Suprapubic skin (tissue), 3 donors: ENCODE data around the gene IFNA5.

Source experiments
- CTCF ChIP-seq, 2 donors: fragments of 200-600 bp in 1 of 2; fragments of 450-650 bp in 1 of 2; sonication (generic) in 1 of 2; IDR thresholded peaks; one replicate each; pipeline ENCODE4 v1.5.1; 2016 to 2019; ENCODE audit warnings: antibody characterized with exemption in 2 of 2, mild to moderate bottlenecking in 1 of 2, moderate library complexity in 1 of 2
- EP300 ChIP-seq: sonication (generic); formaldehyde crosslinking; IDR thresholded peaks from one replicate; pipeline ENCODE4 v1.6.1; 2017; ENCODE audit warnings: antibody characterized with exemption
- POLR2A ChIP-seq, 2 donors: fragments of 450-650 bp; IDR thresholded peaks; one replicate each; pipeline ENCODE4 v1.6.1; 2017; ENCODE audit warnings: antibody characterized with exemption in 2 of 2, mild to moderate bottlenecking in 2 of 2, moderate library complexity in 2 of 2

DNA sequence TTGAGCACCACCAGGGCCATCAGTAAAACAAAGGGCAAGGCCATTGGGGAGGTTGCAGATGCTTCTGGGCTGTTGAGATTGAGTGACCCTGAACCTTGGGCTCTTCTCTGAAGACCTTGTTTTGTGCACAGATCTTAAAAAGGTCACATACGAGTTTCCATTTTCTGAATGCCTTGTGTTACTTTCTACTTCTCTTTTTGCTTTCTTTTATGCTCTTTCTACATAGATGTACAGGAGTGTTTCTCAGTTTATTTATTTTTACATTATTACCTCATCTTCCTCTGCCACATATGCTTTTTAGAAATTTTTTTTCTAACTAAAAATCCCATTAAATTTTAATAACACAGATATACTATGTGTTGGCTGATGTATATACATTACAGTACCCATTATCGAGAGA, at the start of gene IFNA5:
- no peak for TF ChIP-seq EP300
- TF ChIP-seq CTCF (IDR thresholded peaks at IDR 0.05), result no peak
- TF ChIP-seq POLR2A (IDR thresholded peaks at IDR 0.05), result no peak
